Endothelial cell of umbilical vein (primary cell): ENCODE data around the gene EML1.

ENCODE experiments used
- CTCF ChIP-seq, 2 donors: IDR thresholded peaks; 1 replicate in 1 of 2; 2 replicates in 1 of 2; pipeline ENCODE4 v1.5.1; 2011; ENCODE audit warnings: low read length in 2 of 2, mild to moderate bottlenecking in 2 of 2, moderate library complexity in 2 of 2, control low read depth in 1 of 2, inconsistent platforms in 1 of 2, low read depth in 1 of 2; ENCODE audit not compliant: insufficient read depth in 1 of 2; ENCODE audit errors: extremely low read depth in 1 of 2
- EZH2 ChIP-seq: IDR thresholded peaks from 2 replicates; pipeline ENCODE4 v1.6.1; 2012; ENCODE audit warnings: borderline replicate concordance, low read depth, mild to moderate bottlenecking, moderate library complexity, low read length, inconsistent platforms; ENCODE audit not compliant: severe bottlenecking
- GATA2 ChIP-seq: IDR thresholded peaks from 2 replicates; pipeline ENCODE4 v1.7.0; 2011; ENCODE audit warnings: low read depth, mild to moderate bottlenecking, moderate library complexity, mixed read lengths, low read length; ENCODE audit not compliant: insufficient read length, insufficient read depth
- POLR2AphosphoS5 ChIP-seq: IDR thresholded peaks from 2 replicates; pipeline ENCODE4 v1.6.1; 2012; ENCODE audit warnings: low read depth, mild to moderate bottlenecking, control low read depth, low read length, moderate library complexity; ENCODE audit not compliant: insufficient read depth

GRCh38 chr14:99875836-99876235 lies 82.6 kb downstream of the EML1 start:
- TF ChIP-seq CTCF (IDR thresholded peaks at IDR 0.05; ENCODE audit: extremely low read depth in 1 of 2, insufficient read depth in 1 of 2, low read depth in 1 of 2, low read length in 2 of 2) (no peak), POLR2AphosphoS5 (no peak), GATA2 (no peak), EZH2 (no peak)
